IPS-NIHi11 (cell line): ENCODE data around the gene TSPAN5.

ENCODE experiments used
- DNase-seq: peaks from one replicate; pipeline ENCODE4 v3.0.0; 2012; ENCODE audit warnings: mixed read lengths, low spot score

TSPAN5 gene

GRCh38 chr4:98517218-98518021 is 141.0 kb downstream of the TSPAN5 start:
- no peak for DNase-seq

- no peak for DNase-seq
Measured at GRCh38 chr4:98516441-98517217, 141.8 kb downstream of the TSPAN5 start.

GRCh38 chr4:98516042-98516440 is 142.4 kb downstream of the TSPAN5 start:
- no peak for DNase-seq

- DNase-seq = no peak
Measured at GRCh38 chr4:98515470-98515809, 143.0 kb downstream of the TSPAN5 start.

- peak; percentile 22 for DNase-seq
Measured at GRCh38 chr4:98514741-98515469, 143.5 kb downstream of the TSPAN5 start.

GRCh38 chr4:98512918-98513317 is 145.5 kb downstream of the TSPAN5 start:
- no peak for DNase-seq

- no peak for DNase-seq
Measured at GRCh38 chr4:98510757-98511517, 147.5 kb downstream of the TSPAN5 start.

GRCh38 chr4:98510340-98510739 is 148.1 kb downstream of the TSPAN5 start:
- no peak for DNase-seq

GRCh38 chr4:98509721-98510120 is 148.7 kb downstream of the TSPAN5 start:
- DNase-seq = no peak

- DNase-seq = no peak
Measured at GRCh38 chr4:98508829-98509598, 149.4 kb downstream of the TSPAN5 start.

GRCh38 chr4:98508248-98508647 is 150.2 kb downstream of the TSPAN5 start:
- DNase-seq = no peak

- no peak for DNase-seq
Measured at GRCh38 chr4:98507299-98507698, 151.1 kb downstream of the TSPAN5 start.

GRCh38 chr4:98506462-98507132 is 151.8 kb downstream of the TSPAN5 start:
- peak; percentile 48 for DNase-seq

- no peak for DNase-seq
Measured at GRCh38 chr4:98505992-98506391, 152.4 kb downstream of the TSPAN5 start.

- DNase-seq = no peak
Measured at GRCh38 chr4:98504091-98504490, 154.3 kb downstream of the TSPAN5 start.

- DNase-seq = no peak
Measured at GRCh38 chr4:98503676-98504075, 154.7 kb downstream of the TSPAN5 start.

- no peak for DNase-seq
Measured at GRCh38 chr4:98502624-98503023, 155.8 kb downstream of the TSPAN5 start.

- DNase-seq = no peak
Measured at GRCh38 chr4:98502031-98502430, 156.4 kb downstream of the TSPAN5 start.

GRCh38 chr4:98501383-98501782 is 157.0 kb downstream of the TSPAN5 start:
- no peak for DNase-seq

- DNase-seq = no peak
Measured at GRCh38 chr4:98498774-98499173, 159.6 kb downstream of the TSPAN5 start.
